Body of pancreas (tissue), 4 donors: ENCODE measurements around the gene HAP1.

ENCODE experiments used
- POLR2A ChIP-seq, 3 donors: fragments of 450-650 bp; IDR thresholded peaks; one replicate each; pipeline ENCODE4 v1.6.1; 2016; ENCODE audit warnings: antibody characterized with exemption in 3 of 3, mild to moderate bottlenecking in 2 of 3
- TF ChIP-seq, protein P1 (sequence below), 7 experiments: fragments of 450-650 bp in 4 of 7; fragments of 200-600 bp in 3 of 7; sonication (generic) in 3 of 7; IDR thresholded peaks; one replicate each; pipeline ENCODE4 v1.5.1; 2016 to 2019; ENCODE audit warnings: antibody characterized with exemption in 7 of 7

GRCh38 chr17:41710472-41711090 lies 23.9 kb downstream of the HAP1 start:
- TF ChIP-seq, protein P1, sequence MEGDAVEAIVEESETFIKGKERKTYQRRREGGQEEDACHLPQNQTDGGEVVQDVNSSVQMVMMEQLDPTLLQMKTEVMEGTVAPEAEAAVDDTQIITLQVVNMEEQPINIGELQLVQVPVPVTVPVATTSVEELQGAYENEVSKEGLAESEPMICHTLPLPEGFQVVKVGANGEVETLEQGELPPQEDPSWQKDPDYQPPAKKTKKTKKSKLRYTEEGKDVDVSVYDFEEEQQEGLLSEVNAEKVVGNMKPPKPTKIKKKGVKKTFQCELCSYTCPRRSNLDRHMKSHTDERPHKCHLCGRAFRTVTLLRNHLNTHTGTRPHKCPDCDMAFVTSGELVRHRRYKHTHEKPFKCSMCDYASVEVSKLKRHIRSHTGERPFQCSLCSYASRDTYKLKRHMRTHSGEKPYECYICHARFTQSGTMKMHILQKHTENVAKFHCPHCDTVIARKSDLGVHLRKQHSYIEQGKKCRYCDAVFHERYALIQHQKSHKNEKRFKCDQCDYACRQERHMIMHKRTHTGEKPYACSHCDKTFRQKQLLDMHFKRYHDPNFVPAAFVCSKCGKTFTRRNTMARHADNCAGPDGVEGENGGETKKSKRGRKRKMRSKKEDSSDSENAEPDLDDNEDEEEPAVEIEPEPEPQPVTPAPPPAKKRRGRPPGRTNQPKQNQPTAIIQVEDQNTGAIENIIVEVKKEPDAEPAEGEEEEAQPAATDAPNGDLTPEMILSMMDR (IDR thresholded peaks at IDR 0.05) = no peak
- no peak for TF ChIP-seq POLR2A (IDR thresholded peaks at IDR 0.05)
